Stomach (tissue), 9 donors: ENCODE results near the gene CCL26. TPM values are rescaled to one million over a fixed set of nuclear protein-coding genes. Genes with fewer than 3 reads are reported as not detected.

Experiments used
- DNase-seq, 2 donors: peaks; one replicate each; pipeline versions ENCODE4 v3.0.0 to v3.0.0-alpha.2; 2013 to 2019
- H3K27ac ChIP-seq, 5 donors: fragments of 200-600 bp in 4 of 5; sonication (generic) in 4 of 5; one replicate each; pipeline ENCODE4 v1.5.1; 2013 to 2019; ENCODE audit warnings: mild to moderate bottlenecking in 1 of 5, moderate library complexity in 1 of 5
- H3K27me3 ChIP-seq, 3 donors: fragments of 200-600 bp; sonication (generic); one replicate each; pipeline ENCODE4 v1.5.1; 2017 to 2019; ENCODE audit warnings: mixed run types in 1 of 3
- H3K36me3 ChIP-seq, 4 donors: fragments of 200-600 bp; sonication (generic); 1 replicate in 3 of 4; 2 replicates in 1 of 4; pipeline ENCODE4 v1.5.1; 2016 to 2019
- H3K4me1 ChIP-seq, 4 donors: fragments of 200-600 bp; sonication (generic); one replicate each; pipeline ENCODE4 v1.5.1; 2016 to 2019
- H3K4me3 ChIP-seq, 4 donors: fragments of 200-600 bp; sonication (generic) in 3 of 4; one replicate each; pipeline ENCODE4 v1.5.1; 2016 to 2019; ENCODE audit warnings: mild to moderate bottlenecking in 1 of 4
- H3K9me3 ChIP-seq, 4 donors: fragments of 200-600 bp; sonication (generic); one replicate each; pipeline ENCODE4 v1.5.1; 2016 to 2019
- CTCF ChIP-seq, 7 experiments: fragments of 450-650 bp in 4 of 7; fragments of 200-600 bp in 3 of 7; sonication (generic) in 3 of 7; IDR thresholded peaks; one replicate each; pipeline ENCODE4 v1.5.1; 2016 to 2019; ENCODE audit warnings: antibody characterized with exemption in 7 of 7, control low read depth in 2 of 7, mild to moderate bottlenecking in 1 of 7
- EP300 ChIP-seq: sonication (generic); formaldehyde crosslinking; IDR thresholded peaks from one replicate; pipeline ENCODE4 v1.6.1; 2017; ENCODE audit warnings: antibody characterized with exemption
- POLR2A ChIP-seq, 4 donors: fragments of 450-650 bp; IDR thresholded peaks; one replicate each; pipeline ENCODE4 v1.6.1; 2016; ENCODE audit warnings: antibody characterized with exemption in 4 of 4, control low read depth in 2 of 4, mild to moderate bottlenecking in 1 of 4, moderate library complexity in 1 of 4
- POLR2AphosphoS5 ChIP-seq, 3 donors: sonication (generic); formaldehyde crosslinking; IDR thresholded peaks; one replicate each; pipeline ENCODE4 v1.6.1; 2016; ENCODE audit warnings: antibody characterized with exemption in 3 of 3
- WGBS, 5 donors: extraction: QIAGEN DNeasy Blood & Tissue Kit in 3 of 5; methylation state at CpG; one replicate each; pipeline versions ENCODE4 v1.1.5 to v1.1.7; 2013 to 2018; 5-methylcytosine and 5-hydroxymethylcytosine counted together
- intact Hi-C: fragments of 100-400 bp; cut with DNase I; formaldehyde crosslinking; loops from one replicate; pipeline ENCODE4 v1.15.1; 2023; ENCODE audit warnings: low total_unique reads
- polyA plus RNA-seq, 3 donors: library from polyadenylated mRNA; stranded (reverse); fragments of 200-250 nt; gene quantifications; one replicate each; pipeline ENCODE4 v1.2.3, GENCODE V29; 2013
- total RNA-seq, 5 donors: library from RNA; depleted of rRNA; stranded (reverse); fragments of >200 nt; gene quantifications; one replicate each; pipeline versions ENCODE4 v1.1.0 to v1.2.3, GENCODE V29; 2014 to 2016
- donor health status: healthy with polysubstance abuse.
- donor health status: Bipolar disorder and iron deficiency.
- donor health status: healthy.

CCL26 gene
- total and polyA plus RNA-seq, 8 donors, result 0.65 to 1.6 TPM; not detected in 6

- WGBS, 5 donors, result 80 to 92% (median 85%) methylated on average over 2 of the region's 2 CpGs
Observed at GRCh38 chr7:75721426-75721825, 50.6 kb downstream of the CCL26 start.

GRCh38 chr7:75719626-75720025 lies 52.4 kb downstream of the CCL26 start:
- no peaks in the 10 kb centered on the region for H3K36me3 ChIP-seq
- no peaks in the 10 kb centered on the region for H3K9me3 ChIP-seq
- no peaks in the 10 kb centered on the region for H3K27me3 ChIP-seq
- 95 to 96% (median 95%) methylated on average over 5 of the region's 5 CpGs for WGBS, 5 donors
- intact Hi-C loops, result loop anchor here (10.0 kb wide), 1 partner anchor 55 kb away; no protein-coding TSS in a partner anchor
- H3K4me1 ChIP-seq, result peaks cover 0 to 3% (median 0%) of the 10 kb centered on the region in 4 donors
- no peak overlapping the region for H3K4me3 ChIP-seq
- TF ChIP-seq CTCF (IDR thresholded peaks at IDR 0.05) (no peak), POLR2A (IDR thresholded peaks at IDR 0.05) (no peak), EP300 (no peak), POLR2AphosphoS5 (IDR thresholded peaks at IDR 0.05) (no peak)
- no peak for DNase-seq
- H3K27ac ChIP-seq, result no peak overlapping the region

More at GRCh38 chr7:75721426-75721825, 50.6 kb downstream of the CCL26 start:
- Histone ChIP-seq H3K9me3 (no peaks in the 10 kb centered on the region), H3K4me3 (no peak overlapping the region), H3K4me1 (peaks cover 0 to 3% (median 0%) of the 10 kb centered on the region in 4 donors), H3K27ac (no peak overlapping the region), H3K27me3 (no peaks in the 10 kb centered on the region), H3K36me3 (no peaks in the 10 kb centered on the region)
- intact Hi-C loops, result loop anchor here (10.0 kb wide), 1 partner anchor 57 kb away; no protein-coding TSS in a partner anchor
- TF ChIP-seq POLR2AphosphoS5 (IDR thresholded peaks at IDR 0.05) (no peak), POLR2A (IDR thresholded peaks at IDR 0.05) (no peak), EP300 (no peak), CTCF (IDR thresholded peaks at IDR 0.05) (no peak)
- DNase-seq, result no peak

Other genes with a start within 250 kb of the CCL26 start
- gene HIP1, start 33.3 kb downstream of the CCL26 start, total RNA-seq, result 10 to 100 TPM in 1 of 5 donors, 1 to 10 TPM in 4; 6.2 to 15.8 (median 8.4) TPM
- gene HIP1, start 33.3 kb downstream of the CCL26 start, polyA plus RNA-seq, result 1 to 10 TPM; 2.8 to 6.4 (median 3.6) TPM
- gene CCL24, start 41.6 kb upstream of the CCL26 start, total RNA-seq, result 1 to 10 TPM in 2 of 5 donors, not detected in 3; 2.9 to 9.1 TPM
- 1 to 10 TPM in 2 of 3 donors, not detected in 1; 2.1 to 4.6 TPM for gene CCL24, start 41.6 kb upstream of the CCL26 start, polyA plus RNA-seq
- gene RHBDD2, start 106.8 kb upstream of the CCL26 start, total RNA-seq, result 10 to 100 TPM; 15.8 to 95.9 (median 25.0) TPM
- gene RHBDD2, start 106.8 kb upstream of the CCL26 start, polyA plus RNA-seq, result 10 to 100 TPM; 43.9 to 50.4 (median 47.0) TPM
- 100 to 1,000 TPM in 1 of 5 donors, 10 to 100 TPM in 4; 36.2 to 304 (median 78.0) TPM for gene POR, start 142.9 kb upstream of the CCL26 start, total RNA-seq
- 10 to 100 TPM; 30.4 to 88.6 (median 42.0) TPM for gene POR, start 142.9 kb upstream of the CCL26 start, polyA plus RNA-seq
- 10 to 100 TPM in 4 of 5 donors, 1 to 10 TPM in 1; 4.1 to 75.3 (median 24.2) TPM for gene TMEM120A, start 222.4 kb upstream of the CCL26 start, total RNA-seq
- 10 to 100 TPM; 53.6 to 78.6 (median 68.3) TPM for gene TMEM120A, start 222.4 kb upstream of the CCL26 start, polyA plus RNA-seq